HepG2 (cell line): ENCODE measurements around the gene MEPCE. TPM values are rescaled to one million over a fixed set of nuclear protein-coding genes. Genes with fewer than 3 reads are reported as not detected.
A peak's percentile ranks its signal among the peaks of the same experiment; 100 is the strongest.

Experiments
- AFF4 ChIP-seq: sonication (generic); formaldehyde crosslinking; IDR thresholded peaks from 2 replicates; pipeline ENCODE4 v1.4.0; 2020; ENCODE audit warnings: missing genetic modification reagents
- ATF6 ChIP-seq: sonication (generic); formaldehyde crosslinking; conservative IDR thresholded peaks from 2 replicates; pipeline ENCODE4 v1.4.0; 2020; ENCODE audit warnings: missing genetic modification reagents
- GABPA ChIP-seq, 2 experiments: IDR thresholded peaks; 2 replicates each; pipeline ENCODE4 v1.6.1; 2011 to 2016; ENCODE audit warnings: low read depth in 2 of 2, low read length in 1 of 2, missing biosample characterization in 1 of 2, missing genetic modification characterization in 1 of 2
- GATAD1 ChIP-seq: IDR thresholded peaks from 2 replicates; pipeline ENCODE4 v1.6.1; 2016; ENCODE audit warnings: missing genetic modification reagents, missing compliant biosample characterization
- GFI1 ChIP-seq: sonication (generic); formaldehyde crosslinking; IDR thresholded peaks from 2 replicates; pipeline ENCODE4 v1.5.0; 2020; ENCODE audit warnings: missing genetic modification reagents, mild to moderate bottlenecking, borderline replicate concordance
- GMEB1 ChIP-seq: sonication (generic); formaldehyde crosslinking; IDR thresholded peaks from 2 replicates; pipeline ENCODE4 v1.5.1; 2020; ENCODE audit warnings: missing genetic modification reagents, mild to moderate bottlenecking, borderline replicate concordance
- HHEX ChIP-seq: IDR thresholded peaks from 2 replicates; pipeline ENCODE4 v1.6.1; 2016; ENCODE audit warnings: control low read depth
- MBD4 ChIP-seq: IDR thresholded peaks from 2 replicates; pipeline ENCODE4 v1.6.1; 2012; ENCODE audit warnings: low read length, inconsistent platforms, borderline replicate concordance
- NFE2 ChIP-seq: sonication (generic); formaldehyde crosslinking; IDR thresholded peaks from 2 replicates; pipeline ENCODE4 v1.4.0; 2020; ENCODE audit warnings: missing genetic modification reagents
- SIN3A ChIP-seq: IDR thresholded peaks from 2 replicates; pipeline ENCODE4 v1.6.1; 2011; ENCODE audit warnings: low read depth, mild to moderate bottlenecking, control low read depth, low read length, borderline replicate concordance
- SRSF4 ChIP-seq: fragments of 200-400 bp; formaldehyde crosslinking; IDR thresholded peaks from one replicate; pipeline ENCODE4 v1.6.1; 2018; ENCODE audit warnings: mild to moderate bottlenecking, low read depth, low read length, moderate library complexity; ENCODE audit not compliant: poor library complexity, severe bottlenecking
- SRSF9 ChIP-seq: fragments of 200-400 bp; formaldehyde crosslinking; IDR thresholded peaks from 2 replicates; pipeline ENCODE4 v1.6.1; 2018; ENCODE audit warnings: borderline replicate concordance, mild to moderate bottlenecking, low read depth, low read length; ENCODE audit not compliant: insufficient read depth, poor library complexity, severe bottlenecking
- TBX3 ChIP-seq: fragments of 450-650 bp; IDR thresholded peaks from 2 replicates; pipeline ENCODE4 v1.6.1; 2017; ENCODE audit warnings: antibody characterized with exemption, mild to moderate bottlenecking, inconsistent platforms, borderline replicate concordance
- ZFY ChIP-seq: sonication (generic); formaldehyde crosslinking; IDR thresholded peaks from 2 replicates; pipeline ENCODE4 v1.4.0; 2020; ENCODE audit warnings: missing genetic modification reagents
- ZNF574 ChIP-seq: sonication (generic); formaldehyde crosslinking; IDR thresholded peaks from 2 replicates; pipeline ENCODE4 v1.4.0; 2020; ENCODE audit warnings: missing genetic modification reagents
- ZNF597 ChIP-seq: sonication (generic); formaldehyde crosslinking; IDR thresholded peaks from 2 replicates; pipeline ENCODE4 v1.5.0; 2020; ENCODE audit warnings: missing genetic modification reagents
- polyA plus RNA-seq, 8 experiments: library from polyadenylated mRNA; depleted of rRNA in 3 of 8; stranded (reverse) in 7 of 8; unstranded in 1 of 8; fragments of >200 nt; fragmentation: Illumina TruSeq in 4 of 8; extraction: Trizol in 4 of 8; gene quantifications; 2 replicates each; pipeline versions ENCODE4 v1.2.1 to v1.2.3, GENCODE V29; 2011 to 2016; ENCODE audit warnings: low read depth in 4 of 8, missing spikeins in 1 of 8, mixed read lengths in 1 of 8; ENCODE audit not compliant: insufficient read depth in 1 of 8
- total RNA-seq, 5 experiments: library from RNA; depleted of rRNA; stranded (reverse); fragments of >200 nt; fragmentation: Illumina TruSeq; extraction: Trizol; gene quantifications; 2 replicates each; pipeline ENCODE4 v1.2.3, GENCODE V29; 2016; ENCODE audit warnings: low read depth in 1 of 5

MEPCE gene
- total and polyA plus RNA-seq, 2 of the 13 experiments (the other 11 are each of a cell fraction or from before 2014, with no cell fraction given), result 12.3 to 26.0 TPM

- TF ChIP-seq AFF4 (CRISPR knock-in tag) (no peak), ZNF597 (0 out of 2 replicates have a peak, but pooled peaks have one; percentile 2), ZNF574 (CRISPR knock-in tag) (peak; percentile 9; the same call in 1 of the 2 replicates), TBX3 (peak; percentile 66; the same call in 1 of the 2 replicates), ZFY (CRISPR knock-in tag) (no peak), GABPA (IDR thresholded peaks at IDR 0.05; ENCODE audit: low read depth, low read length) (no peak), GABPA (CRISPR knock-in tag; IDR thresholded peaks at IDR 0.05; ENCODE audit: low read depth) (peak; percentile 87), NFE2 (CRISPR knock-in tag) (no peak), ATF6 (CRISPR knock-in tag) (no peak), SIN3A (0 out of 2 replicates have a peak, but pooled peaks have one; percentile 10), GFI1 (CRISPR knock-in tag) (no peak), SRSF9 (no peak), GATAD1 (CRISPR knock-in tag) (peak; percentile 53; the same call in 1 of the 2 replicates), SRSF4 (no peak), GMEB1 (CRISPR knock-in tag) (peak; percentile 60; the same call in 1 of the 2 replicates), HHEX (CRISPR knock-in tag) (no peak), MBD4 (no peak)
These were observed 529 bp upstream of the MEPCE start (continued) for GRCh38 chr7:100428967-100429636.
